ENCODE data around the gene STXBP5. TPM values are rescaled to one million over a fixed set of nuclear protein-coding genes. Genes with fewer than 3 reads are reported as not detected.

The STXBP5 gene
- total RNA-seq, 1 experiment from 2014 or later = 11.6 TPM

DNA sequence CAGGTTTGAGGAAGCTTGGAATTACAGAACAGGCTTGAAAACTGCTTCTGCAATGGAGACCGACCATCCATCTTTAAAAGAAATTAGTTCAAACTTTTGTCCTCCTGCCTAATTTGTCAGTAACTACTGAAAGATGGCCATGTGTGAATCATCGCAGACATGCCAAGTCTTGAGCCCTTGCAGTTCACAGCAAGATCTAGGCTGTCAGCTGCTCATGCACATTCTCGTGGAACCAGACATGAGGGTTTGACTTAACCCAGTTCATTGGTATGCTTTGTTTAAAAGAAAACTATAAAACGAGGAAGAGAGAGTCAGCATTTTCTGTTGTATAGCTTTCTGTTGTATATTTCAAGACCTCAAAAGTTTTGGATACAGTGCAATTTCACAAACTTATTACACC, 230.3 kb downstream of the STXBP5 start:
- peaks cover 3% of the 10 kb centered on the region; the same call in 1 of the 2 replicates for H3K4me1 ChIP-seq (ENCODE audit: insufficient read depth, low read length)
- H3K18ac ChIP-seq (ENCODE audit: insufficient read length, low read depth, low read length) = no peak overlapping the region
- peaks cover 14% of the 10 kb centered on the region; the same call in 1 of the 2 replicates for H3K27me3 ChIP-seq (ENCODE audit: insufficient read depth, low read length)
- no peaks in the 10 kb centered on the region for H4K20me1 ChIP-seq (ENCODE audit: control insufficient read depth, insufficient read depth, insufficient read length)
- Mint-ChIP-seq H3K27me3 (ENCODE audit: low read depth) (peaks cover 70% of the 10 kb centered on the region), H3K27ac (no peak overlapping the region; a peak in 1 of 7 replicates), H3K4me1 (peaks cover 16 to 22% of the 10 kb centered on the region in 2 experiments), H3K36me3 (ENCODE audit: insufficient read depth in 1 of 3, low read depth in 3 of 3) (peaks cover 0 to 6% (median 0%) of the 10 kb centered on the region in 3 experiments; a peak in 3 of 7 replicates), H3K9me3 (peaks cover 0 to 3% of the 10 kb centered on the region in 2 experiments; a peak in 2 of 5 replicates), H3K4me3 (no peak overlapping the region)
- no peak for DNase-seq
- no peak overlapping the region for H3K9ac ChIP-seq (ENCODE audit: extremely low read depth, insufficient read length, low read length)
- H2BK15ac ChIP-seq (ENCODE audit: low read depth, low read length) = no peak overlapping the region
- H2BK12ac ChIP-seq (ENCODE audit: insufficient read length, low read depth, low read length) = no peak overlapping the region
- no peak overlapping the region for H2AFZ ChIP-seq (ENCODE audit: low read length)
- no peaks in the 10 kb centered on the region for H3K23me2 ChIP-seq (ENCODE audit: insufficient read length, low read depth, low read length, poor library complexity, severe bottlenecking)
- no peak overlapping the region for H4K91ac ChIP-seq (ENCODE audit: insufficient read length, low read depth, low read length)
- no peak overlapping the region for H2AK5ac ChIP-seq (ENCODE audit: insufficient read length, low read length)
- H4K5ac ChIP-seq (ENCODE audit: insufficient read length, low read depth, low read length) = no peak overlapping the region
- no peak overlapping the region for H3K4ac ChIP-seq (ENCODE audit: low read depth, low read length)
- H3K23ac ChIP-seq (ENCODE audit: insufficient read length, low read depth, low read length) = no peak overlapping the region
- H3K4me2 ChIP-seq (ENCODE audit: insufficient read depth, insufficient read length, low read length) = no peak overlapping the region
- no peak overlapping the region for H2BK5ac ChIP-seq (ENCODE audit: insufficient read length, low read length)
- no peak overlapping the region for H3K14ac ChIP-seq (ENCODE audit: insufficient read depth, low read length)
- TF ChIP-seq, protein P1, sequence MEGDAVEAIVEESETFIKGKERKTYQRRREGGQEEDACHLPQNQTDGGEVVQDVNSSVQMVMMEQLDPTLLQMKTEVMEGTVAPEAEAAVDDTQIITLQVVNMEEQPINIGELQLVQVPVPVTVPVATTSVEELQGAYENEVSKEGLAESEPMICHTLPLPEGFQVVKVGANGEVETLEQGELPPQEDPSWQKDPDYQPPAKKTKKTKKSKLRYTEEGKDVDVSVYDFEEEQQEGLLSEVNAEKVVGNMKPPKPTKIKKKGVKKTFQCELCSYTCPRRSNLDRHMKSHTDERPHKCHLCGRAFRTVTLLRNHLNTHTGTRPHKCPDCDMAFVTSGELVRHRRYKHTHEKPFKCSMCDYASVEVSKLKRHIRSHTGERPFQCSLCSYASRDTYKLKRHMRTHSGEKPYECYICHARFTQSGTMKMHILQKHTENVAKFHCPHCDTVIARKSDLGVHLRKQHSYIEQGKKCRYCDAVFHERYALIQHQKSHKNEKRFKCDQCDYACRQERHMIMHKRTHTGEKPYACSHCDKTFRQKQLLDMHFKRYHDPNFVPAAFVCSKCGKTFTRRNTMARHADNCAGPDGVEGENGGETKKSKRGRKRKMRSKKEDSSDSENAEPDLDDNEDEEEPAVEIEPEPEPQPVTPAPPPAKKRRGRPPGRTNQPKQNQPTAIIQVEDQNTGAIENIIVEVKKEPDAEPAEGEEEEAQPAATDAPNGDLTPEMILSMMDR (conservative IDR thresholded peaks at IDR 0.05) = no peak
- H3K79me2 ChIP-seq (ENCODE audit: insufficient read depth, low read length) = no peaks in the 10 kb centered on the region
- no peak overlapping the region for H2BK20ac ChIP-seq (ENCODE audit: low read depth, low read length, poor library complexity, severe bottlenecking)
- H3K79me1 ChIP-seq (ENCODE audit: insufficient read depth, low read depth, low read length, poor library complexity, severe bottlenecking) = no peaks in the 10 kb centered on the region
- H3K56ac ChIP-seq (ENCODE audit: insufficient read length, low read depth, low read length) = no peak overlapping the region
- H2BK120ac ChIP-seq (ENCODE audit: low read depth, low read length, poor library complexity, severe bottlenecking) = no peak overlapping the region
- no peak overlapping the region for H4K8ac ChIP-seq (replicated peaks; ENCODE audit: insufficient read length, low read depth, low read length)
- H3T11ph ChIP-seq (ENCODE audit: low read length) = no peak overlapping the region
- no peak overlapping the region for H3K27ac ChIP-seq (ENCODE audit: insufficient read length, low read depth, low read length)
- no peaks in the 10 kb centered on the region for H3K9me3 ChIP-seq (ENCODE audit: control insufficient read depth, low read depth, low read length)
- no CpG with 5 or more reads among the region's 4 CpGs for WGBS (ENCODE audit: extremely low coverage, insufficient read length, low lambda C conversion rate)

Data from H9 (cell line).